Activated T-cell treated with anti-CD3 and anti-CD28 coated beads, Interleukin-2, amount 50 U/mL, for 72 hours (primary cell): Measurements from ENCODE around the gene ZYX. TPM values are rescaled to one million over a fixed set of nuclear protein-coding genes. Genes with fewer than 3 reads are reported as not detected.
A peak's percentile ranks its signal among the peaks of the same experiment; 100 is the strongest.

Source experiments
- ATAC-seq, 2 donors: fragments of 150-1000 bp; cut with Tn5 transposase; replicated peaks in 1 of 2; 2 replicates each; pipeline ENCODE4 v1.10.0; 2021; ENCODE audit warnings: moderate library complexity in 2 of 2, mild to moderate bottlenecking in 1 of 2
- DNase-seq, 2 donors: peaks; one replicate each; pipeline ENCODE4 v3.0.0; 2021 to 2022; ENCODE audit warnings: mixed read lengths in 1 of 2
- H3K27ac Mint-ChIP-seq: one replicate; pipeline ENCODE4 v1.8.0; 2022; ENCODE audit warnings: mild to moderate bottlenecking, moderate library complexity, mixed read lengths
- H3K27me3 Mint-ChIP-seq: one replicate; pipeline ENCODE4 v1.8.0; 2022; ENCODE audit warnings: low read depth, mixed read lengths
- H3K36me3 Mint-ChIP-seq, 2 donors: one replicate each; pipeline ENCODE4 v1.8.0; 2022; ENCODE audit warnings: mixed read lengths in 2 of 2, mild to moderate bottlenecking in 1 of 2; ENCODE audit not compliant: insufficient read depth in 2 of 2
- H3K4me1 Mint-ChIP-seq: one replicate; pipeline ENCODE4 v1.8.0; 2022; ENCODE audit warnings: low read depth, mixed read lengths
- H3K4me3 Mint-ChIP-seq, 2 donors: one replicate each; pipeline ENCODE4 v1.8.0; 2022; ENCODE audit warnings: mild to moderate bottlenecking in 2 of 2, mixed read lengths in 2 of 2, moderate library complexity in 2 of 2
- H3K9me3 Mint-ChIP-seq, 2 donors: one replicate each; pipeline ENCODE4 v1.8.0; 2022; ENCODE audit warnings: mixed read lengths in 2 of 2
- total RNA-seq, 2 donors: library from RNA; stranded (reverse); gene quantifications; one replicate each; pipeline ENCODE4 v1.2.3, GENCODE V29; 2022

Gene ZYX
- total RNA-seq, 2 donors from 2014 or later, result 121 to 129 TPM

- DNase-seq, result no peak
- H3K4me1 Mint-ChIP-seq, result peaks cover 25% of the 10 kb centered on the region
- ATAC-seq, result no peak
- H3K36me3 Mint-ChIP-seq, result no peaks in the 10 kb centered on the region
- H3K27me3 Mint-ChIP-seq, result no peaks in the 10 kb centered on the region
- no peak overlapping the region for H3K27ac Mint-ChIP-seq
- H3K4me3 Mint-ChIP-seq, result no peak overlapping the region
- H3K9me3 Mint-ChIP-seq, result no peaks in the 10 kb centered on the region
Observed at GRCh38 chr7:143433759-143434158, 52.6 kb downstream of the ZYX start.

GRCh38 chr7:143434660-143435059 lies 53.5 kb downstream of the ZYX start:
- Mint-ChIP-seq H3K4me1 (peaks cover 27% of the 10 kb centered on the region), H3K9me3 (no peaks in the 10 kb centered on the region), H3K27ac (no peak overlapping the region), H3K27me3 (no peaks in the 10 kb centered on the region), H3K36me3 (no peaks in the 10 kb centered on the region), H3K4me3 (no peak overlapping the region)
- no peak for DNase-seq
- no peak for ATAC-seq

DNA sequence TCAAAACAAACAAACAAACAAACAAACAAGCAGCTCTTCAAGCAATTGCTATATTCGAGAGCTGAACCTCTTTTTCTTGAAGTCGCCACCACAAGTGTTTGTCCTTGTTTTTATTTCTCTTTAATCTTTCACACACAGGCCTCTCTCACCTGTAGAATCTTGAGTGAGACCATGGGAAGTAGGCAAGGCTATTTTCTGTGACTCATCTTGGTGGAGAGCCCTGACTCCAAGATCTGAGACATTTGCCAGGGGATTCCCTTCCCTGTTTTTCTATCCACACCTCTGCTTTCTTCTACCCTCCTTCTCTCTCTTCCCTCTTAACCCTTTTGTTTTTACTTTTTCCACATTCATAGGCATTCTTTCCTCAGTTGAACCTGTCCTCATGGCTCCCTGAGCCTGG lies 54.1 kb downstream of the ZYX start:
- no peak overlapping the region for H3K27ac Mint-ChIP-seq
- no peaks in the 10 kb centered on the region for H3K36me3 Mint-ChIP-seq
- no peak overlapping the region for H3K4me3 Mint-ChIP-seq
- DNase-seq, result no peak
- ATAC-seq, result no peak
- no peaks in the 10 kb centered on the region for H3K9me3 Mint-ChIP-seq
- H3K4me1 Mint-ChIP-seq, result peaks cover 27% of the 10 kb centered on the region
- H3K27me3 Mint-ChIP-seq, result no peaks in the 10 kb centered on the region

DNA sequence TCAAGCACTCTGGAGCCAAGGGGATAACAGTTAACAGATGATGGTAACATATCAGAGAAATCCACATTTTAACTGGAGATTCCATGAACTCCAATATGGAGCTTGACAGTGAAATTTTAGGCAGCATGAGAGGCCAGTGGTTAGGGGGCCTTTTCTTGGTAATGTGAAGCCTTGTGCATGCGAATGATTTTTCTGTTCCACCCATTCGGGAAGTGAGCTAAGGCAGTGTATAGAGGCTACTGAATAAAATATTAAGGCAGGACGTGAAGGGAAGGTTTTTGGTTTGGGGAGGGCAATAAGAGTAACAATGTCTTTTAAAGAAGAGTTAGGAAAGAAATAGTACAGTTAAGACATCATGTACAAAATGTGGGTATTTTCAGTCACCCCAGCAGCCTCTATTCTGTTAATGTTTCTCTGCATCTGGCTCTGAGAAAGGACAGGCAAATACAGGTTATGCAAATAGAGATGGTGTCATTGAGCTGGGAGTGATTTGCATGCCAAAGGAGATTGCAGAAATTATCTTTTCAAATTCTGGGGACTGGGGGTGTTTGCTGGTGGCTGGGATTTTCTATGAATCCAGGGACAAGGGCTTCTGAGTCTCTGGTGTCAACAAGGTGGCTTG lies 55.3 kb downstream of the ZYX start:
- Mint-ChIP-seq H3K27ac (no peak overlapping the region), H3K9me3 (no peaks in the 10 kb centered on the region), H3K36me3 (no peaks in the 10 kb centered on the region), H3K4me1 (peaks cover 27% of the 10 kb centered on the region), H3K27me3 (no peaks in the 10 kb centered on the region), H3K4me3 (no peak overlapping the region)
- no peak for ATAC-seq
- DNase-seq, result no peak

- Mint-ChIP-seq H3K36me3 (no peaks in the 10 kb centered on the region), H3K27ac (peak overlapping the region; percentile 78), H3K4me3 (peak overlapping the region; percentile 32 to 43), H3K27me3 (no peaks in the 10 kb centered on the region), H3K9me3 (no peaks in the 10 kb centered on the region), H3K4me1 (peaks cover 27% of the 10 kb centered on the region)
- ATAC-seq (peak; percentile 74 to 85), DNase-seq (no peak)
Observed at GRCh38 chr7:143437578-143437977, 56.4 kb downstream of the ZYX start.

GRCh38 chr7:143439866-143440265 lies 58.7 kb downstream of the ZYX start:
- ATAC-seq (no peak), DNase-seq (no peak)
- Mint-ChIP-seq H3K36me3 (no peaks in the 10 kb centered on the region), H3K27ac (no peak overlapping the region), H3K9me3 (no peaks in the 10 kb centered on the region), H3K4me1 (peaks cover 27% of the 10 kb centered on the region), H3K4me3 (no peak overlapping the region), H3K27me3 (no peaks in the 10 kb centered on the region)

Other genes with a start within 250 kb of the ZYX start
- gene PIP, start 249.3 kb upstream of the ZYX start, total RNA-seq, result not detected
- not detected for gene TAS2R39, start 197.9 kb upstream of the ZYX start, total RNA-seq
- not detected for gene TAS2R40, start 159.3 kb upstream of the ZYX start, total RNA-seq
- gene GSTK1, start 117.9 kb upstream of the ZYX start, total RNA-seq, result 100 to 1,000 TPM; 242 to 298 TPM
- 1 to 10 TPM; 1.3 to 1.5 TPM for gene TMEM139, start 96.4 kb upstream of the ZYX start, total RNA-seq
- 100 to 1,000 TPM; 126 to 128 TPM for gene CASP2, start 93.0 kb upstream of the ZYX start, total RNA-seq
- under 1 TPM in 1 of 2 donors, not detected in 1; 0.09 TPM for gene CLCN1, start 65.2 kb upstream of the ZYX start, total RNA-seq
- 1 to 10 TPM; 3.1 TPM for gene FAM131B, start 18.6 kb upstream of the ZYX start, total RNA-seq
- gene EPHA1, start 27.5 kb downstream of the ZYX start, total RNA-seq, result 1 to 10 TPM; 2.2 to 4.2 TPM
- gene TAS2R60, start 62.1 kb downstream of the ZYX start, total RNA-seq, result not detected
- gene TAS2R41, start 96.5 kb downstream of the ZYX start, total RNA-seq, result not detected
- under 1 TPM in 1 of 2 donors, not detected in 1; 0.58 TPM for gene CTAGE15, start 190.5 kb downstream of the ZYX start, total RNA-seq
- 10 to 100 TPM; 36.5 to 44.7 TPM for gene TCAF2, start 239.6 kb downstream of the ZYX start, total RNA-seq